DMS114 treated with DMSO at 0.1 percent for 48 hours (cell line): ENCODE results near the gene ERF.

Experiments used
- DNase-seq: peaks from one replicate; lab custom pipeline; 2025; ENCODE audit not compliant: unreplicated experiment; lab: John Stamatoyannopoulos, UW

Gene ERF

DNA sequence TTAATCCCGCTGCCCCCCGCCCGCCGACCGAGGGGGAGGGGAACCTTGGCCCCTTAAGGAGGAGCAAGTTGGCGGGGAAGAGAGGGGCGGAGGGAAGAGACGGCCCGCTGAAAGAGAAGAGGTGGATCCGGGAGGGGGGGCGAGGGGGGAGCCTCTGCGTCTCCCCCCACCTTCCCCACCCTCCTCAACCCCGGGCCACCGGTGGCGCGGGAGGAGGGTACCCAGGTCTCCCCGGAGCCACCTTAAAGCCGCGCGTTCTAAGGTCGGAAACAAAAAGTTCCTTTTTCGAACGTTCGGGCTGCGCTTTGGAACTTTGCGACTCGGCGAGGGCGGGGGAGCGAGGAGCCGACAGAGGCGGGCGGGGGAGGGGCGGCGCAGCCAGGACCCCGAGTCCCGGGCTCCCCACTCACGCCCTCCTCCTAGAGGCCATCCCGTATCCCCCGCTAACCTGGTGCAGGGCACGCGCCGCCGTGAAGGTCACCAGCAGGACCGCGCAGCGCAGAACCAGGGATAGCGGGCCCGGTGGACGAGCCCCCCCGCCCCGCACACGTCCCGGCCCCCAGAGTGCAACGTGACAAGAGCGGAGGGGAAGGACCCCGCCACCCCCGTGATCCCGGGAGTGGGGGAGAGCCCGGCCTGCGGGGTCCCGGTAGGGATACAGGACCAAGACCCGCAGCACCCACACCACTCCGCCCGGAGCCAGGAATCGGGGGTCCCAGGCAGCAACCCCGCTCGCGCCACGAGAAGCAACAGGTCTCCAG, 659 bp downstream of the ERF start:
- peak; percentile 45 for DNase-seq

DNA sequence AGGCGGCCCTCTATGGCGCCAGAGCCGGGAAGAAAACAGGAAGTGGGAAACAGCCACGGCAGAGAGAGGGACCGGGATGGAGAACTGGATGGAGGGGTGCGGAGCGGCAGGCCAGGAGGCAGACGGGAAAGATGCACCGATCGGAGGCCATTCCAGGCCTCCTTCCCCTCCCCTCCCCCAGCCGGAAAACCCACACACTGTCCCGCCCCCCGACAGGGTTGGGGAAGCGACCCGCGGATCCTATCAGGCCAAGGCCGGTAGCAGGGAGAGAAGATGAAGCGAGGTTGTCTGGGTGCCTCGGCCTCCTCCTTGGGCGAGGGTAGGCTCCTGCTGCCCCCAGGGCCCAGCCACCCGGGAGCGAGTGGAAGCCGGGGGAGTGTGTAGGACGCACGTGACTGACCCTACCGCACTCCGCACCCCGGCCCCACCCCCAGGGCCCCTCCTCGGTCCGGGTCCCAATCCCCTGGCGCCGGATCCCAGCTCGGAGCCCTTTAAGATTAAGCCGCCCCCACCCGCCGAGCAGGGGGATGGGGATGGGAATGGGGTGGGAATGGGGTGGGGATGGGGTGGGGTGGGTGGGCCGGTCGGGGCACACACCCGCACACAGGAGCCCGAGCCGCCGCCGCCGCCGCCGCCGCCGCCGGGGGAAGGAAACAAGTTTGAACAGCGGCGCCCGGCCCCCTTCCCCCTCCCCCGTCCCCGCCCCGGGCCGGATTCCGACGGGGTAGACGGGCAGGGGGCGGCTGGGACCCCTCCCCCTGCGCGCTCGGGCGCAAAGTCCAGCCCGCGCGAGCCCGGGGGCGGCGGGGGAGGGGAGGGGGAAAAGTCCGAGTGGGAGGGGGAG, 1.5 kb downstream of the ERF start:
- no peak for DNase-seq

DNA sequence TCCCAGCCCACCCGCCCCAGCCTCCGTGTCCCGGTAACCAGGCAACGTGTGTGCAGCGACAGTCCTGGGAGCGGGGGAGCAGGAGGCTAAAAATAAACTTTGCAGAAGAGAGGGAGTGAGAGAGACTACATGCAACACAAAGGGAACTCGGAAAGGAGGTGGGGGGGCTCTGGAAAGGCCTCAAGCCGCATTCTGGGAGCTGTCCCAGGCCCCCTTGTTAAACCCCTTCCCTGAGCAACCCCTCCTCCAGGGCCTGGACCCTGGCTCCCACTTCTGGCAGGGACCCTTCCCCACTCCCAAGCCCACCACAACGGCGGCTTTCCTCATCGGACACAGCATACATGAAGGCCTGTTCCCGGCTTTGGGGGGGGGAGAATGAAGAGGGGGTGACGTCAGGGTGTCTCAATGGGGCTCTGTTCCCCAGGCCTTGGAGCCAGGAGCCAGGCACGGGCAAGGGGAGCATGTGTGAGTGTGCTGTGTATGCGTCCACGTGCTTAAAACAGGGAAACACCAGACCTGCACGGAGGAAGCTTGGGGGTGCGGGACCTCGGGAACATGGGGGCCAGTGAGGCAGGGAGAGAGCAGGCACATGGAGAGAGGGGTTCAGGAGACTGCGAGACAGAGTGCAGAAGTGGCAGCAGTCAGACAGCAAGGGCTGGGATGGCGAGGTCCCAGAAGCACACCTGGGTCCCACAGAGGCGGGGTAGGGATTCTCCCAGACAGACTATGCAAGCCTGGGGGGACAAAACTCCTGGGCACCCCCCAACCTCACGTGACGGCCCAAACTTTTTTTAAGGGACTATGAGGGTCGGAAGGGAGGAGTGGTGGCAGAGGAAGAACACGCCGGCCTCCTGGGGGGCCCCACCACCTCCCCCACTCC, 2.3 kb downstream of the ERF start:
- DNase-seq, result peak; percentile 23

DNA sequence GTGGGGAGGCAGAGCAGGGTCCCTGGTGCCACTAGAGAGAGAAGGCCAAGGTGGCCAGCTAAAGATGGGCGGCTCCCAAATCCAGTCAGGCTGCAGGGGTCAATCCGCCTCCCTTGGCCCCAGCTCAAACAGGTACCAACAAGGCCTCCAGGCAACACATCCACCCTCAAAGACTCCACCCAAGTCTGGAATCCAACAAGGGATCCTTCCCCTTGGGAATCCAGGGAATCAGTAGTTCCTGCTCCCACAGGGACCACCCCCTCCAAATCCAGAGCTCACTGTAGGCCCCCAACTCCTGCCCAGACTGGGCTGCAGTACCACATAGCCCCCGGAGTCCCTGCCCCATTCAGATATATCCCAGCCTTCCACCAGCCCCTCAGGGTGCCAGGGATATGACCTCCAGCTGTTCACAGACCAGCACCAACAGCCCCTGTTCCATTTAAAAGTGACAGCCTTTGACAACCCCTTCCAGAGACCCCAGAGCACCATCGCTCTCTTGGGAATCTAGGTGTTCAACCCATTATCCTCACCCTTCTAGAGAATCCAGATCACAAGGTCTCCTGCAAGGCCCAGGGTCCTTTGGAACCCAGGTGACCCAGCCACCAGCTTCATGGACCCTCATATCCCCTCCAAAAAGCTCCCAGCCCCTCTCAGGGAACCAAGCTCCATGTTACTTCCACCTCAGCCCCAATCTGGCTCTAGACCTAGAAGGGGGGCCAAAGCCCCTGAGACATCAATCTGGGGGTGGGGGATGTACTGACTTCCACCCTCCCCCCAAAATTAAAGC, 3.2 kb downstream of the ERF start:
- no peak for DNase-seq

DNA sequence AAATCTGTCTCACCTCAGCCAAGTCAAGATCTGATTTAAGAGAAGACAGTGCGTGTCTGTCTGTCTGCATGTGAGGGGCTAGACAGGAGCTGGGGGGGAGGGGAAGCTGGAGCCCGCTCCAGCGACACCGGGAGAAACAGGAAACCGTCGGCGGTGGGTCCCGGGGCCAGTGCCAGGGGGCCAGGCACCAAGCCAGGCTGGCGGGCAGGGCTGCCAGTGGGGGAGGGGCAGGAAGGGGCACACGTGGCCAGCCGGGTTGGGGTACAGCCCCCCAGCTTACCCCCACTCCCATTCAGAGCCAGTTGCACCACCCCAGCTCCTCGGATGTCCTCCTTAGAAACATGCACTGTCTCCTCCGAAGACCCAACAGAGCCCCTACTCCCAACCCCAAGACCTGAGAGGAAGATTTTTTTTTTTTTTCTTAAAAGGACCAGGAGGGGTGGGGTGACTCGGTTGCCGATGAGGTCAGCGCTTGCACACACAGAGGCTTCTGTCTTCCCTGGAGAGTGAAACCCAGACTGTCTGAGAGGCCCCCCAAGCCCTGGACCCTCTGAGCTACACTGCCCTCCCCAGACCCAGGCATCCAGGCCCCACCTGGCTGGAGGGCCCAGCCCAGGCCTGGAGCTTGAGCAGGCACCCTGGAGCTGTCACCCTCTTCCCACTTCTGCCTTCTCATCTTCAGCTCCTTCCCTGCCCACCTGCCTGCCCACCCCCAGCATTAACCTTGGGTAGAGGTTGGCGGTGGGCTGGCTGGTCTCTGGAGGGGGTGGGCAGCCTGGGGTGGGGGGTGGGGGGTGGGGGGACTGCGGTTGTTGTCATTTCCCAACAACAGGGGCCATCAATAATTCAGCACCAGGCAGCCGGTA, 4.0 kb downstream of the ERF start:
- DNase-seq, result no peak

DNA sequence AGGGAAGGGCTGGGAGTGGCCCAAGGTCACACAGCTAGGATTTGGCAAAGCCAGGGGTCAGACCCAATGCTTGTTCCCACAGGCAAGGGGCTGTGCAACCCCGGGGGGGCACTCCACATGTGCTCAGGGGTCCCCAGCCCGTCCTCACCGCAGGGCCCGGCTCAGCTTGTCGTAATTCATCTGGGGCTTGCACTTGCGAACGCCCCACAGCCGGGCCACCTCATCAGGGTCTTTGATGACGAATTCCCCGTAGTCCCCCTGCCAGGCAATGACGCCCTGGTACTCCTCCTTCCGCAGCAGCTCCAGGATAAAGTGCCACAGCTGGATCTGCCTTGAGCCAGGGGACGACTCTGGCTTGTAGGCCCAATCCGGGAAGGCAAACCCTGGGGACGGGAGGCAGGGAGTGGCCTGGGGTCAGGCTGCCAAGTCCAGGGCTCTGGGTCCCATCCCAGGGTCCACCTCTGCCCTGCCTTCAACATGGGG, 4.7 kb downstream of the ERF start:
- DNase-seq, result no peak

DNA sequence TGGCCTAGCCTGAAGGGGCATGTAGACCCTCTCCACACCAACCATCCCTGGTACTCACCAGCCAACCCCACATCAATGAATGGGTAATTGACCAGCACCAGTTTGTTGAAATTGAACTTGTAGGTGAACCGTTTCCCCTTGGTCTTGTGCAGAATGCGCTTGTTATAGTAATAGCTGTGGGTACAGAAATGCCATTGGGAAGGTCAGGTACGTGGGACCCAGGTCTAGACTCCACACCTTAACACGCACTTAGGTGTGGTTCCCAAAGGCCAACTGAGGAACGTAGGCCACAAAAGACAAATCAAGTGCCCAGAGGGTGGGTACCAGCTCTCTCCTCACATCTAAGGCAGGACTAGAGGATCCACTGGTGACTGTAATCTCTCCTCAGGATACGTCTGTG, 5.2 kb downstream of the ERF start:
- DNase-seq, result no peak

DNA sequence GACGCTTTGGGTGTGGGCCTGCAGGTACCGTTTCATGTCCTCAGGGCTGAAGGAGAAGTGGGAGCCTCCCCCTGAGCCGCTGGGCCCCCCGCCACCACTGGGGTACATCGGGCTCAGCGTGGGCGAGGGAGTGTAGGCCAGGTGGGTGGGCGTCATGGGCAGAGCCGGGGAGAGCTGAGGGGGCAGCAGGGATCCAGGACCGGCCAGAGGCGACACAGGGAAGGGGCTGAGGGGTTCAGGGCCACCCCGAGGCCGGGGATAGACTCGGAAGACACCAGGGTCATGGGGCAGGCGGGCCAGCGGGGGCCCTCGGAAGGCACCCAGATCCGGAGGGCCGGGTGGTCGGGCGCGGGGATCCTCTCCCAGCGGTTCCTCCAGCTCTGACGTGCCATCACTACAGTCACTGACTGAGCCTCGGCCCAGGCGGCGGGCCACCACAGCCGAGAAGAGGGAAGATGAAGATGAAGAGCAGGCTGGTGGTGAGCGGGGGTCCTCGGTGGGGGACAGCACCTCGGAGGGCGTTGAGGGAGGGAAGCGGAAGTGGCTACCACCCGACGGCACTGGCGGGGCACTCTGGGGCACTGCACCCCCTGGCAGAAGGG, 5.7 kb downstream of the ERF start:
- no peak for DNase-seq

DNA sequence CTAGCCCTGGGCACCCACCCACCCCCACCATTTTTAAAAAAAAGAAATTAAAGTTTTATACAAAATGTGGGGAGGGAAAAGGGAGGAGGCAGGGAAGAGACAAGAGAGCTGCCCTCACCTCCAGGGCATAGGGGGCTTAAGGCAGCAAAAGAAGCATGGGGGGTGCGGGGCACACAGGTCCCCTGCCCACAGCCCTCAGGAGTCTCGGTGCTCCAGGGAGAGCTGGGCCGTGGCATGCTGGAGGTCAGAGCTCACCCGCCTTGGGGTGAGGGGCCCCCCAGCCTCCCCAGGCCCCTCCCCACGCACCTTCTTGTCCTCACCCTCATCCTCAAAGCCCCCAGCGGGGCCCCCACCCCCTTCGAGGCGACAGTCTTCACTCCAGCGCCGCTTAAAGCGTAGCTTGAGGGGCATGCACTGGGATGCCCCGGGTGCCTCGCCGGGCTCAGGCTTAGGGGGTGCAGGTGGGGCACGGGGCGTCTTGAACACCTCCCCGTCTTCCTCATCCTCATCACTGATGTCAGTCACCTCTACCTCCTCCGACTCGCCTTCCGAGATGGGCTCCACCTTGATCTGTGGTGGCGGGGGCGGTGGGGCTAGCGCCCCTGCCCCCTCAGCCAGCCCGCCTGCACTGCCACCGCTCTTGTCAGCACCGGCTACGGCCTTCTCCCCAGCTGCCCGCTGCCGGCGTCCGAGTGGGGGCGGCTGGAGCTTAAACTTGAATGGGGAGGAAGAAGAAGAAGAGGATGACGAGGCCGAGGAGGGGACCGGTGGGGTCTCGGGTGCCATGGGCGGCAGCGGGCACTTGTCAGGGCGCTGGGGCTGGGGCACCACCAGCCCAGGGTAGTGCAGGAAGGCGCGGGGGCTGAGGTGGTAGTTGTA, 6.4 kb downstream of the ERF start:
- DNase-seq, result no peak

DNA sequence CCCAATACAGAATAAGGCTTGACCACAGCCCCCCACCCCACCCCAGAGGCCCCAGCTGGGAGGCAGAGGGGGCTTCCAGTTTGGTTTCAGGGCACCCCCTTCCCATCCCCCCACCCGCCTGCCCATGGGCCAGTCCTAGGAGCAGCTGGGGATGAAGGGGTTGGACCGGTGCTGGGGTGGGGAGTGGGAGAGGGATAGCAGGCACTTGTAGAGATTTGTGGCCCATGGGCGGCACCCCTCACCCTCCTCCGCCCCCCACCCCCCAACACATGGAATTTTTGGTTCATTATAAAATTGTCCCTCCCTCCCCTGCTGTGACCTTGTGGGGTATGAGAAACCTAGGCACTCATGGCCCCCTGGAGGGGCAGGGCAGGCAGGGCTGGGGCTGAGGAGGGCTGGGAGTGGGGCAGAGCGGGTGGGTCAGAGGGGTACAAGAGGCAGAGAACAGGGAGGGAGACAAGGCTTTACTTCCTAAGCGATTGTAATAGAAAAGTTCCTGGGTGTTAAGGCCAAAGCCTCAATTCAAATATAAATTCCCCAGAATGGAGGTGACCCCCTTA, 7.2 kb downstream of the ERF start:
- no peak for DNase-seq

DNA sequence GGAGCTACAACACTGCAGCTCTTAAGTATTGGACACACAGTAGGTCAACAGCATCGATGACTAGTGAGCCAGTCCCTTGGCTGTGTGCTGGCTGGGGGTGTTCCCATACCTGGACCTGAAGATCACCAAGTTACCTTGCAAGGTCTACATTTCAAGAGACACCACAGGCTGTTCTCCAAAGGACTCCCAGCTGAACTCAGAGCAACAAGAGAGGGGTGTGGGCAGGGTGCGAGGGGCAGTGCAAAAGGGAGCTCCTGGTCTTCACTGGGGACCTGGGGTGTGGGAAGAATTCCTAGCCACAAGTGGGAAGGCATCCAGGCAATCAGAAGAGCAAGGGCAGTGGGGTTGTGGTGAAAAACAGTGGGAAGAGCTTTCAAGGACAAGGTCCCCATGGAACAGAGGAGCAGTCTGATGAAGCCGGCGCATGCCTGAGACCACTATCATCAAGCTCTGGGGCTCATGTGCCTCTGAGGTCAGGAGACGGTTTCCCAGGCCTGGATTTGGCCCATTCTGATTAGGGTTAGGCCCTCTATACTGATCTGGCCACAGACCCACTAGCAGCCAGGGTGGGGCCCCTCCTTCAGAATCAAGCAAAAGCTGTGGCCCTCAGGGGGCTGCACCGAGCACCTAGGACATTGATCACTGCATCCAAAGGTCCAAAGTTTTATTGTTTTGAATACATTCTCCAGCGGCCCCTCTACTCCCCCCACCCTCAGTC, 7.8 kb downstream of the ERF start:
- no peak for DNase-seq

DNA sequence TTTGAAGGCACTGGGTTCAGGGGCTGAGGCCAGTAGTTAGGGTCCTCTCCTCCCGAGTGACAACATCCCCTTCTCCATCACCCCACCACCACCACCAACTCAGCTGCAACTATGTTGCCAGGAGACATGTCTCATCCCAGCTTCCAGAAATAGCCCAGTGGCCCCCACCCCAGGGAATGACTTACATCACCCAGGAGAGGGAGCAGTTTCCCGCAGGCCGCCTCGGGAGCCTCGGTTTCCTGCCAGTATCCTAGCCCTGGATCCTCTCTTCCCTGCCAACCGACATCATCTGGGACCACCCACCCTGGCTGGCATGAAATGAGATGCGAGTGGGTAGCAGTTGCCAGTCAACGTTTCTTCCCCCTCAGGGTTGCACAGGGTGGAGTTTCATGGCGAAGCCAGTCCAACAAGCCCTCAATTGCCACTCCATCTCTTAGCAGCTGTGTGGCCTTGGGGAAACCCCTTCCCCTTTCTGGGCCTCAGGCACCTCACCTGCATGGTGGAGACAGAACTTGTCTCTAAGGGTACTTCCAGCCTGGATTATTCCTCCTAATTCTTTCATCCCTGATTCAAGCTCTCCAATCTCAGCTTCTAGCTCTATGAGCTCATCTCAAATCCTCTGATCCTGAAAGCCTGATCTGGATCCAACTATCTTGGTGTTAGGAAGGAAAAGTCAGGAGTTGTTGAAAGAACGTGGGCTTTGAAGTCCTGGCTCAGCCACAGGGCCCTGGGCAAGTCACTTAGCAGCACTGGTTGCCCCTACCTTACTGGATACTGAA, 8.6 kb downstream of the ERF start:
- peak; percentile 57 for DNase-seq

DNA sequence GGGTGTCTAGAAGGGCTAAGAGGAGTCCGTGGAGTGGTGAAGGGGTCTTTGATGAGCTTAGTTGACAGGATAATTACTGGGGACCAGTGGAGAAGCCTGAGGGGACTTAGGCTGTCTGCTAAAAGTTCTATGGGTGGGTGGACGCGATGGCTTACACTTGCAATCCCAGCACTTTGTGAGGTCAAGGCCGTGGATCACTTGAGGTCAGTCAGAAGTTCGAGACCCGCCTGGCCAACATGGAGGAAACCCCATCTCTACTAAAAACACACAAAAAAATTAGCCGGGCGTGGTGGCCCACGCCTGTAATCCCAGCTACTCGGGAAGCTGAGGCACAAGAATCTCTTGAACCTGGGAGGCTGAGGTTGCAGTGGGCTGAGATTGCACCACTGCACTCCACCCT, 9.7 kb downstream of the ERF start:
- no peak for DNase-seq

DNA sequence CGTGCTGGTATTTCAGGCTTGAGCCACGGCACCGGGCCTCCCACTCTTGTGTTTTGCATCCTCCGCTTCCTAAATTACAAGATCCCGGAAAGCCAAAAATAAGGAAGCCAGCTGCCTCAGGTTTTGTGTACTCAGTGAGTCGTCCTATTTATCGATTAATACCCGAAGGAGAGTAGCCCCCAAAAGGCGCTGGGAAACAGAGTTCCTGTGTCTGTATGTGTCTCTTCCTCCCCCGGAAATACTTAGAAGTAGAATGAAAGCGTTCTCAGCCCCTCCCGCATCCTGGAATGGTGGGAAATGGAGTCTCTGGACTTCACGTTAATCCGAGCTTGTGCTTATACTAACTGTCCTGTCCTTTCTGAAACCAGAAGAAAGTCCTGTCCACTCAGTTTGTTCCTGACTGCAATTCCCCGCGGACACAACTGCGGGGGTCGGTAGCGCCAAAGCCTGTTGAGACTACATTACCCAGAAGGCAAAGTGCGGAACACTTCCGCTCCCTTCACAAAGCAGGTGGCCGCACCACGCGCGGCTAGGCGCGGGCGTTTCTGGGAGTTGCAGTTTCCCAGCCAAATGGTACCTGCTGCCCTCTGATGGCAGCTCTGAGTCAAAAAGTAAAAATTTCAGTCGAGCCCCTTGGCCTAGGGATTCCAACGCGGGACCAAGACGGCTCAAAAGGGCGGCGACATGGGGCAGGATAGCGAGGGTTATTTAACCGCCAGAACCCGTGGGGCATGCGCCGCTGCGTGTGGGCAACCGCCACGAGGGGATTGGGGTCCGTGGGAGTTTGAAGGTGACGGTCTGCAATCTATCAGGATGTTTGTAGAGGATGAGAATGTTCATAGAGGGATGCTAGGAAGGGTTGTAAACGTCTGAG, 10.3 kb downstream of the ERF start:
- peak; percentile 97 for DNase-seq
